ENCODE data around the gene OSBPL6. TPM values are rescaled to one million over a fixed set of nuclear protein-coding genes. Genes with fewer than 3 reads are reported as not detected.

OSBPL6 gene
- total and polyA plus RNA-seq, 10 of the 15 experiments (the other 5 are each of a cell fraction or from before 2014, with no cell fraction given), result 0.01 to 0.08 (median 0.03) TPM; not detected in 5

DNA sequence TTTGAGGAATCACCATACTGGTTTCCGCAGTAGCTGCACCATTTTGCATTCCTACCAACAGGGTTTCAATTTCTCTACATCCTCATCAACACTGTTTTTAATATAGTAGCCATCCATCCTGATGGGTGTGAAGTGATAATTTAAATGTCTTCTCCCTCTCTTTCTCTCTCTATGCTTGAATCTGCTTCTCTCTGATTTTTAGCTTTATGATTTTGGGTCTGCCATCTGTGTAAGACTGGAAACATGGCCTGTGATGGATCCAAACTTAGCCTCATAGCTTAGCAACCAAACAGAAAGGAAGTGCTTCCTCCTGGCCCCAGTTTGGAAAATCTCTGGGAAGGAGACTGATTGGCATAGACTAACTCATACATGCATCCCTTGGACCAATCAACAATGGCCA, 33.7 kb upstream of the OSBPL6 start:
- ATAC-seq, result no peak
- H3K4me1 ChIP-seq (ENCODE audit: control insufficient read depth, insufficient read depth, low read length), result no peaks in the 10 kb centered on the region
- H3K4me2 ChIP-seq (ENCODE audit: control insufficient read depth, insufficient read depth), result no peak overlapping the region
- no peaks in the 10 kb centered on the region for H3K9me3 ChIP-seq (replicated peaks; ENCODE audit: control insufficient read depth, insufficient read depth, low read length)
- no peaks in the 10 kb centered on the region for H3K79me2 ChIP-seq (ENCODE audit: control insufficient read depth, insufficient read depth, low read length)
- CTCF ChIA-PET, result no interaction called here
- no peak for FAIRE-seq
- WGBS (ENCODE audit: insufficient coverage, insufficient replicate concordance, low lambda C conversion rate, missing lambda C conversion rate), result 79% methylated on average over 1 of the region's 1 CpG
- in situ Hi-C loops (cut with MboI), result no loop called here
- RAD21 ChIA-PET (ENCODE audit: unreplicated experiment), result no interaction called here
- no peak overlapping the region for H2AFZ ChIP-seq (ENCODE audit: control insufficient read depth, low read depth, low read length)
- H3K27ac ChIP-seq (ENCODE audit: control insufficient read depth, insufficient read depth), result no peak overlapping the region
- no peak overlapping the region for H3K9ac ChIP-seq (ENCODE audit: control insufficient read depth, insufficient read depth, low read length)
- intact Hi-C loops (cut with micrococcal nuclease; ENCODE audit: unreplicated experiment), result no loop called here
- no peaks in the 10 kb centered on the region for H3K36me3 ChIP-seq (ENCODE audit: control insufficient read depth in 2 of 2, insufficient read depth in 2 of 2, low read length in 1 of 2)
- BruUV-seq (replicated peaks), result no TSS peak
- H3K4me3 ChIP-seq, result no peak overlapping the region
- SMC1A ChIA-PET (ENCODE audit: uncharacterized antibody, unreplicated experiment), result no interaction called here
- H4K20me1 ChIP-seq (ENCODE audit: control insufficient read depth, insufficient read depth), result no peaks in the 10 kb centered on the region
- no peaks in the 10 kb centered on the region; a peak in 1 of 4 replicates for H3K27me3 ChIP-seq (replicated peaks in 1 of 2; ENCODE audit: control insufficient read depth in 2 of 2, insufficient read depth in 2 of 2, low read length in 1 of 2)
- no peak for DNase-seq (ENCODE audit: low read depth, low spot score)
- no peak for TF ChIP-seq TCF7 (IDR thresholded peaks at IDR 0.05; ENCODE audit: borderline replicate concordance)
- no peak for TF ChIP-seq MTA3 (IDR thresholded peaks at IDR 0.05; ENCODE audit: borderline replicate concordance, low read length)
- TF ChIP-seq, protein P1, sequence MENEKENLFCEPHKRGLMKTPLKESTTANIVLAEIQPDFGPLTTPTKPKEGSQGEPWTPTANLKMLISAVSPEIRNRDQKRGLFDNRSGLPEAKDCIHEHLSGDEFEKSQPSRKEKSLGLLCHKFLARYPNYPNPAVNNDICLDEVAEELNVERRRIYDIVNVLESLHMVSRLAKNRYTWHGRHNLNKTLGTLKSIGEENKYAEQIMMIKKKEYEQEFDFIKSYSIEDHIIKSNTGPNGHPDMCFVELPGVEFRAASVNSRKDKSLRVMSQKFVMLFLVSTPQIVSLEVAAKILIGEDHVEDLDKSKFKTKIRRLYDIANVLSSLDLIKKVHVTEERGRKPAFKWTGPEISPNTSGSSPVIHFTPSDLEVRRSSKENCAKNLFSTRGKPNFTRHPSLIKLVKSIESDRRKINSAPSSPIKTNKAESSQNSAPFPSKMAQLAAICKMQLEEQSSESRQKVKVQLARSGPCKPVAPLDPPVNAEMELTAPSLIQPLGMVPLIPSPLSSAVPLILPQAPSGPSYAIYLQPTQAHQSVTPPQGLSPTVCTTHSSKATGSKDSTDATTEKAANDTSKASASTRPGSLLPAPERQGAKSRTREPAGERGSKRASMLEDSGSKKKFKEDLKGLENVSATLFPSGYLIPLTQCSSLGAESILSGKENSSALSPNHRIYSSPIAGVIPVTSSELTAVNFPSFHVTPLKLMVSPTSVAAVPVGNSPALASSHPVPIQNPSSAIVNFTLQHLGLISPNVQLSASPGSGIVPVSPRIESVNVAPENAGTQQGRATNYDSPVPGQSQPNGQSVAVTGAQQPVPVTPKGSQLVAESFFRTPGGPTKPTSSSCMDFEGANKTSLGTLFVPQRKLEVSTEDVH (IDR thresholded peaks at IDR 0.05; ENCODE audit: low read depth, partially characterized antibody), result no peak
- no peak for TF ChIP-seq NR2F1 (conservative IDR thresholded peaks at IDR 0.05)
- POLR2A ChIA-PET, result no interaction called here

DNA sequence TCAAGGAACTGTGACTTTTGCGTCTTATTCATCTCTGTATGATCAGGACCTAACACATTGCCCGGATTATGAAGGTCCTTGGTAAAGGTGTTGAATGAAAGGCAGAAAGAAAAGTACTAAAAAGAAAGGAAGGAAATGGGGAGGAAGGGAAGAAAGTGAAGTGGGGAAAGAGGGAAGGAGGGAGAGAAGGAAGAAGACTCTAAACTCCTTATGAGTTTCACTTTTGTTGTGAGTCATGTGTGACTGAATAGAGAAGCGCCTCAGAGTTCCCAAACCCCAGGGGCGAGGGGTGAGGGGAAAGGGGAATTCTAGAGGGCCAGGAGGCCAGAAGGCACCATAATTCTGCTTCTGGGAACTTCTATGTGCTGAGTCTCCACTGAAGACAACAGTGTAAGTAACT, 30.9 kb upstream of the OSBPL6 start:
- in situ Hi-C loops (cut with MboI) (no loop called here), intact Hi-C loops (cut with micrococcal nuclease; ENCODE audit: unreplicated experiment) (no loop called here)
- no peak; the same call in 2 of the 3 replicates for ATAC-seq
- no TSS peak for BruUV-seq (replicated peaks)
- no peaks in the 10 kb centered on the region for H3K9me3 ChIP-seq (replicated peaks; ENCODE audit: control insufficient read depth, insufficient read depth, low read length)
- no peak overlapping the region for H3K9ac ChIP-seq (ENCODE audit: control insufficient read depth, insufficient read depth, low read length)
- ChIA-PET CTCF (interaction anchor here (1.0 kb wide), 1 partner anchor 43 kb away, joined by 3 read pairs; no protein-coding TSS in a partner anchor), POLR2A (no interaction called here), RAD21 (ENCODE audit: unreplicated experiment) (no interaction called here), SMC1A (ENCODE audit: uncharacterized antibody, unreplicated experiment) (no interaction called here)
- no peaks in the 10 kb centered on the region for H3K36me3 ChIP-seq (ENCODE audit: control insufficient read depth in 2 of 2, insufficient read depth in 2 of 2, low read length in 1 of 2)
- H4K20me1 ChIP-seq (ENCODE audit: control insufficient read depth, insufficient read depth), result no peaks in the 10 kb centered on the region
- no peak overlapping the region for H3K27ac ChIP-seq (ENCODE audit: control insufficient read depth, insufficient read depth)
- H3K4me3 ChIP-seq, result no peak overlapping the region
- H2AFZ ChIP-seq (ENCODE audit: control insufficient read depth, low read depth, low read length), result no peak overlapping the region
- H3K4me1 ChIP-seq (ENCODE audit: control insufficient read depth, insufficient read depth, low read length), result no peaks in the 10 kb centered on the region
- no peaks in the 10 kb centered on the region; a peak in 1 of 4 replicates for H3K27me3 ChIP-seq (replicated peaks in 1 of 2; ENCODE audit: control insufficient read depth in 2 of 2, insufficient read depth in 2 of 2, low read length in 1 of 2)
- 2% methylated on average over 4 of the region's 4 CpGs for WGBS (ENCODE audit: insufficient coverage, insufficient replicate concordance, low lambda C conversion rate, missing lambda C conversion rate)
- DNase-seq (ENCODE audit: low read depth, low spot score), result no peak
- no peaks in the 10 kb centered on the region for H3K79me2 ChIP-seq (ENCODE audit: control insufficient read depth, insufficient read depth, low read length)
- no peak for FAIRE-seq
- 0 out of 2 replicates have a peak overlapping the region, but pooled peaks have one; percentile 1 for H3K4me2 ChIP-seq (ENCODE audit: control insufficient read depth, insufficient read depth)
- TF ChIP-seq IKZF2 (IDR thresholded peaks at IDR 0.05) (peak; percentile 65 to 73), TCF7 (IDR thresholded peaks at IDR 0.05; ENCODE audit: borderline replicate concordance) (no peak), EED (IDR thresholded peaks at IDR 0.05; ENCODE audit: low read depth) (peak; percentile 57; the same call in 1 of the 2 replicates), IKZF1 (conservative IDR thresholded peaks at IDR 0.05) (0 out of 2 replicates have a peak, but pooled peaks have one; percentile 37), DPF2 (IDR thresholded peaks at IDR 0.05) (0 out of 2 replicates have a peak, but pooled peaks have one; percentile 21), JUNB (IDR thresholded peaks at IDR 0.05) (peak; percentile 60)
- TF ChIP-seq, protein P2, sequence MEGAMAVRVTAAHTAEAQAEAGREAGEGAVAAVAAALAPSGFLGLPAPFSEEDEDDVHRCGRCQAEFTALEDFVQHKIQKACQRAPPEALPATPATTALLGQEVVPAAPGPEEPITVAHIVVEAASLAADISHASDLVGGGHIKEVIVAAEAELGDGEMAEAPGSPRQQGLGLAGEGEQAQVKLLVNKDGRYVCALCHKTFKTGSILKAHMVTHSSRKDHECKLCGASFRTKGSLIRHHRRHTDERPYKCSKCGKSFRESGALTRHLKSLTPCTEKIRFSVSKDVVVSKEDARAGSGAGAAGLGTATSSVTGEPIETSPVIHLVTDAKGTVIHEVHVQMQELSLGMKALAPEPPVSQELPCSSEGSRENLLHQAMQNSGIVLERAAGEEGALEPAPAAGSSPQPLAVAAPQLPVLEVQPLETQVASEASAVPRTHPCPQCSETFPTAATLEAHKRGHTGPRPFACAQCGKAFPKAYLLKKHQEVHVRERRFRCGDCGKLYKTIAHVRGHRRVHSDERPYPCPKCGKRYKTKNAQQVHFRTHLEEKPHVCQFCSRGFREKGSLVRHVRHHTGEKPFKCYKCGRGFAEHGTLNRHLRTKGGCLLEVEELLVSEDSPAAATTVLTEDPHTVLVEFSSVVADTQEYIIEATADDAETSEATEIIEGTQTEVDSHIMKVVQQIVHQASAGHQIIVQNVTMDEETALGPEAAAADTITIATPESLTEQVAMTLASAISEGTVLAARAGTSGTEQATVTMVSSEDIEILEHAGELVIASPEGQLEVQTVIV (IDR thresholded peaks at IDR 0.05; ENCODE audit: borderline replicate concordance, partially characterized antibody), result no peak
- TF ChIP-seq, protein P3, sequence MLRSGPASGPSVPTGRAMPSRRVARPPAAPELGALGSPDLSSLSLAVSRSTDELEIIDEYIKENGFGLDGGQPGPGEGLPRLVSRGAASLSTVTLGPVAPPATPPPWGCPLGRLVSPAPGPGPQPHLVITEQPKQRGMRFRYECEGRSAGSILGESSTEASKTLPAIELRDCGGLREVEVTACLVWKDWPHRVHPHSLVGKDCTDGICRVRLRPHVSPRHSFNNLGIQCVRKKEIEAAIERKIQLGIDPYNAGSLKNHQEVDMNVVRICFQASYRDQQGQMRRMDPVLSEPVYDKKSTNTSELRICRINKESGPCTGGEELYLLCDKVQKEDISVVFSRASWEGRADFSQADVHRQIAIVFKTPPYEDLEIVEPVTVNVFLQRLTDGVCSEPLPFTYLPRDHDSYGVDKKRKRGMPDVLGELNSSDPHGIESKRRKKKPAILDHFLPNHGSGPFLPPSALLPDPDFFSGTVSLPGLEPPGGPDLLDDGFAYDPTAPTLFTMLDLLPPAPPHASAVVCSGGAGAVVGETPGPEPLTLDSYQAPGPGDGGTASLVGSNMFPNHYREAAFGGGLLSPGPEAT (IDR thresholded peaks at IDR 0.05; ENCODE audit: low read depth), result peak; percentile 34; the same call in 1 of the 2 replicates
